Naive B cell (primary cell): ENCODE measurements around the gene KRTAP6-1. TPM values are rescaled to one million over a fixed set of nuclear protein-coding genes. Genes with fewer than 3 reads are reported as not detected.

ENCODE experiments used
- polyA plus RNA-seq, 6 donors: library from polyadenylated mRNA; unstranded; fragments of 300-500 nt; fragmentation: Illumina TruSeq; gene quantifications; one replicate each; pipeline ENCODE4 v1.2.3, GENCODE V29; 2021; ENCODE audit warnings: low read depth in 6 of 6

Gene KRTAP6-1
- polyA plus RNA-seq, 6 donors from 2014 or later = not detected

Other genes with a start within 250 kb of the KRTAP6-1 start
- not detected for gene KRTAP13-2, start 241.7 kb downstream of the KRTAP6-1 start, polyA plus RNA-seq
- not detected for gene KRTAP13-1, start 217.9 kb downstream of the KRTAP6-1 start, polyA plus RNA-seq
- gene KRTAP13-3, start 188.0 kb downstream of the KRTAP6-1 start, polyA plus RNA-seq = not detected
- gene KRTAP13-4, start 183.7 kb downstream of the KRTAP6-1 start, polyA plus RNA-seq = not detected
- not detected for gene KRTAP15-1, start 173.7 kb downstream of the KRTAP6-1 start, polyA plus RNA-seq
- not detected for gene KRTAP19-1, start 133.6 kb downstream of the KRTAP6-1 start, polyA plus RNA-seq
- not detected for gene KRTAP19-2, start 126.5 kb downstream of the KRTAP6-1 start, polyA plus RNA-seq
- gene KRTAP19-3, start 121.9 kb downstream of the KRTAP6-1 start, polyA plus RNA-seq = not detected
- not detected for gene KRTAP19-4, start 116.8 kb downstream of the KRTAP6-1 start, polyA plus RNA-seq
- not detected for gene KRTAP19-5, start 111.8 kb downstream of the KRTAP6-1 start, polyA plus RNA-seq
- gene KRTAP19-6, start 72.1 kb downstream of the KRTAP6-1 start, polyA plus RNA-seq = not detected
- gene KRTAP19-7, start 52.6 kb downstream of the KRTAP6-1 start, polyA plus RNA-seq = not detected
- gene KRTAP22-2, start 23.5 kb downstream of the KRTAP6-1 start, polyA plus RNA-seq = not detected
- not detected for gene KRTAP6-3, start 21.5 kb downstream of the KRTAP6-1 start, polyA plus RNA-seq
- gene KRTAP6-2, start 15.0 kb downstream of the KRTAP6-1 start, polyA plus RNA-seq = not detected
- gene KRTAP22-1, start 12.8 kb downstream of the KRTAP6-1 start, polyA plus RNA-seq = not detected
- gene KRTAP20-1, start 2.5 kb upstream of the KRTAP6-1 start, polyA plus RNA-seq = not detected
- gene KRTAP20-4, start 6.7 kb upstream of the KRTAP6-1 start, polyA plus RNA-seq = not detected
- gene KRTAP20-2, start 21.3 kb upstream of the KRTAP6-1 start, polyA plus RNA-seq = not detected
- gene KRTAP20-3, start 28.9 kb upstream of the KRTAP6-1 start, polyA plus RNA-seq = not detected
- gene KRTAP21-3, start 104.8 kb upstream of the KRTAP6-1 start, polyA plus RNA-seq = not detected
- not detected for gene KRTAP21-2, start 133.3 kb upstream of the KRTAP6-1 start, polyA plus RNA-seq
- not detected for gene KRTAP21-1, start 141.5 kb upstream of the KRTAP6-1 start, polyA plus RNA-seq
- not detected for gene KRTAP8-1, start 199.3 kb upstream of the KRTAP6-1 start, polyA plus RNA-seq
- gene KRTAP7-1, start 215.8 kb upstream of the KRTAP6-1 start, polyA plus RNA-seq = not detected